Measurements from ENCODE around the gene MRPS2.

- TF ChIP-seq, protein P1, sequence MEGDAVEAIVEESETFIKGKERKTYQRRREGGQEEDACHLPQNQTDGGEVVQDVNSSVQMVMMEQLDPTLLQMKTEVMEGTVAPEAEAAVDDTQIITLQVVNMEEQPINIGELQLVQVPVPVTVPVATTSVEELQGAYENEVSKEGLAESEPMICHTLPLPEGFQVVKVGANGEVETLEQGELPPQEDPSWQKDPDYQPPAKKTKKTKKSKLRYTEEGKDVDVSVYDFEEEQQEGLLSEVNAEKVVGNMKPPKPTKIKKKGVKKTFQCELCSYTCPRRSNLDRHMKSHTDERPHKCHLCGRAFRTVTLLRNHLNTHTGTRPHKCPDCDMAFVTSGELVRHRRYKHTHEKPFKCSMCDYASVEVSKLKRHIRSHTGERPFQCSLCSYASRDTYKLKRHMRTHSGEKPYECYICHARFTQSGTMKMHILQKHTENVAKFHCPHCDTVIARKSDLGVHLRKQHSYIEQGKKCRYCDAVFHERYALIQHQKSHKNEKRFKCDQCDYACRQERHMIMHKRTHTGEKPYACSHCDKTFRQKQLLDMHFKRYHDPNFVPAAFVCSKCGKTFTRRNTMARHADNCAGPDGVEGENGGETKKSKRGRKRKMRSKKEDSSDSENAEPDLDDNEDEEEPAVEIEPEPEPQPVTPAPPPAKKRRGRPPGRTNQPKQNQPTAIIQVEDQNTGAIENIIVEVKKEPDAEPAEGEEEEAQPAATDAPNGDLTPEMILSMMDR (IDR thresholded peaks at IDR 0.05; ENCODE audit: poor library complexity, severe bottlenecking): no peak
- no peak for TF ChIP-seq POLR2AphosphoS5 (IDR thresholded peaks at IDR 0.05)
- no peak for TF ChIP-seq SMC3 (conservative IDR thresholded peaks at IDR 0.05; ENCODE audit: poor library complexity)
- no peak for TF ChIP-seq EP300 (conservative IDR thresholded peaks at IDR 0.05; ENCODE audit: poor library complexity, severe bottlenecking)
- TF ChIP-seq EZH2 (IDR thresholded peaks at IDR 0.05; ENCODE audit: borderline replicate concordance, insufficient read depth, low read length, poor library complexity, severe bottlenecking): no peak
- no peak for TF ChIP-seq REST (IDR thresholded peaks at IDR 0.05; ENCODE audit: borderline replicate concordance)
Observed at GRCh38 chr9:135522137-135522877, 21.8 kb downstream of the MRPS2 start.

Measured in neural cell (in vitro differentiated cells).